CD14-positive monocyte (primary cell): ENCODE data around the gene AP1G2. TPM values are rescaled to one million over a fixed set of nuclear protein-coding genes. Genes with fewer than 3 reads are reported as not detected.

Source experiments
- DNase-seq, 3 donors: peaks; one replicate each; pipeline ENCODE4 v3.0.0-alpha.2; 2011 to 2022
- H2AFZ ChIP-seq: 2 replicates; pipeline ENCODE4 v1.6.0; 2012; ENCODE audit warnings: mild to moderate bottlenecking, low read depth, low read length, inconsistent platforms; ENCODE audit not compliant: insufficient read depth, poor library complexity, severe bottlenecking
- H3K27ac ChIP-seq, 2 donors: 1 replicate in 1 of 2; 2 replicates in 1 of 2; pipeline ENCODE4 v1.5.1; 2012 to 2013; ENCODE audit warnings: low read length in 2 of 2, control low read depth in 1 of 2, inconsistent platforms in 1 of 2, low read depth in 1 of 2, mild to moderate bottlenecking in 1 of 2
- H3K27me3 ChIP-seq, 2 donors: one replicate each; pipeline versions ENCODE4 v1.6.0 to v1.6.1; 2011 to 2013; ENCODE audit warnings: low read length in 2 of 2; ENCODE audit not compliant: control insufficient read depth in 2 of 2, insufficient read depth in 2 of 2
- H3K36me3 ChIP-seq, 2 donors: replicated peaks in 1 of 2; 1 replicate in 1 of 2; 2 replicates in 1 of 2; pipeline versions ENCODE4 v1.5.1 to v1.6.1; 2012 to 2013; ENCODE audit warnings: low read length in 2 of 2, control low read depth in 1 of 2, inconsistent platforms in 1 of 2, mild to moderate bottlenecking in 1 of 2; ENCODE audit not compliant: insufficient read depth in 2 of 2, control insufficient read depth in 1 of 2
- H3K4me1 ChIP-seq, 2 donors: 1 replicate in 1 of 2; 2 replicates in 1 of 2; pipeline versions ENCODE4 v1.5.1 to v1.6.1; 2012 to 2013; ENCODE audit warnings: low read length in 2 of 2, control low read depth in 1 of 2, inconsistent platforms in 1 of 2, mild to moderate bottlenecking in 1 of 2, moderate library complexity in 1 of 2; ENCODE audit not compliant: insufficient read depth in 2 of 2, control insufficient read depth in 1 of 2
- H3K4me2 ChIP-seq: replicated peaks from 2 replicates; pipeline ENCODE3; 2012; ENCODE audit warnings: low read length, moderate library complexity, mild to moderate bottlenecking; ENCODE audit not compliant: poor library complexity, severe bottlenecking; ENCODE audit errors: extremely low read depth
- H3K4me3 ChIP-seq, 3 experiments: fragments of 200-600 bp in 1 of 3; sonication (generic) in 1 of 3; replicated peaks in 1 of 3; 1 replicate in 2 of 3; 2 replicates in 1 of 3; pipeline ENCODE4 v1.5.1; 2011 to 2013; ENCODE audit warnings: low read length in 3 of 3, mild to moderate bottlenecking in 3 of 3, control low read depth in 2 of 3, low read depth in 2 of 3, inconsistent platforms in 1 of 3, moderate library complexity in 1 of 3
- H3K79me2 ChIP-seq: 2 replicates; pipeline ENCODE4 v1.6.0; 2012; ENCODE audit warnings: mild to moderate bottlenecking, control low read depth, inconsistent platforms, low read length, moderate library complexity; ENCODE audit not compliant: insufficient read depth
- H3K9ac ChIP-seq: 2 replicates; pipeline ENCODE4 v1.6.0; 2017; ENCODE audit warnings: low read length, mild to moderate bottlenecking; ENCODE audit not compliant: insufficient read depth, poor library complexity, severe bottlenecking
- H3K9me3 ChIP-seq, 2 donors: replicated peaks in 1 of 2; 1 replicate in 1 of 2; 2 replicates in 1 of 2; pipeline versions ENCODE4 v1.5.1 to v1.6.1; 2012 to 2013; ENCODE audit warnings: low read length in 2 of 2, control low read depth in 1 of 2; ENCODE audit not compliant: control insufficient read depth in 1 of 2, insufficient read depth in 1 of 2
- H4K20me1 ChIP-seq: 2 replicates; pipeline ENCODE4 v1.6.0; 2012; ENCODE audit warnings: mild to moderate bottlenecking, low read length, control low read depth, moderate library complexity; ENCODE audit not compliant: insufficient read depth
- H3K27ac Mint-ChIP-seq, 7 donors: one replicate each; pipeline ENCODE4 v1.8.0; 2020; ENCODE audit warnings: mild to moderate bottlenecking in 7 of 7, mixed read lengths in 7 of 7, moderate library complexity in 6 of 7, inconsistent platforms in 2 of 7
- H3K27me3 Mint-ChIP-seq, 3 donors: one replicate each; pipeline ENCODE4 v1.8.0; 2021 to 2022; ENCODE audit warnings: low read depth in 3 of 3, mild to moderate bottlenecking in 3 of 3, mixed read lengths in 3 of 3, moderate library complexity in 3 of 3, inconsistent platforms in 1 of 3
- H3K36me3 Mint-ChIP-seq, 2 donors: one replicate each; pipeline ENCODE4 v1.8.0; 2020; ENCODE audit warnings: mixed read lengths in 2 of 2, inconsistent platforms in 1 of 2, mild to moderate bottlenecking in 1 of 2
- H3K4me1 Mint-ChIP-seq: one replicate; pipeline ENCODE4 v1.8.0; 2020; ENCODE audit warnings: mild to moderate bottlenecking, mixed read lengths
- H3K4me3 Mint-ChIP-seq, 2 donors: one replicate each; pipeline ENCODE4 v1.8.0; 2020; ENCODE audit warnings: mild to moderate bottlenecking in 2 of 2, mixed read lengths in 2 of 2, moderate library complexity in 1 of 2
- H3K9me3 Mint-ChIP-seq, 7 donors: one replicate each; pipeline ENCODE4 v1.8.0; 2020 to 2022; ENCODE audit warnings: mixed read lengths in 7 of 7, mild to moderate bottlenecking in 6 of 7, moderate library complexity in 6 of 7, inconsistent platforms in 2 of 7
- WGBS: methylation state at CpG from one replicate; pipeline ENCODE4 v1.1.5; 2013; ENCODE audit warnings: missing lambda C conversion rate; ENCODE audit not compliant: insufficient coverage; 5-methylcytosine and 5-hydroxymethylcytosine counted together
- intact Hi-C, 2 donors: fragments of 100-400 bp; cut with micrococcal nuclease; formaldehyde crosslinking; loops; one replicate each; pipeline versions ENCODE4 v1.15.0 to v1.15.1; 2023
- polyA plus RNA-seq, 3 donors: library from polyadenylated mRNA; depleted of rRNA in 1 of 3; unstranded in 2 of 3; stranded (reverse) in 1 of 3; fragments of 300-500 nt in 2 of 3; fragments of >200 nt in 1 of 3; fragmentation: Illumina TruSeq in 2 of 3; gene quantifications; 1 replicate in 2 of 3; 2 replicates in 1 of 3; pipeline ENCODE4 v1.2.3, GENCODE V29; 2012 to 2021
- TF ChIP-seq, protein P1 (sequence below): fragments of 200-600 bp; IDR thresholded peaks from one replicate; pipeline ENCODE4 v1.8.0; 2022; ENCODE audit warnings: antibody characterized with exemption, mild to moderate bottlenecking

AP1G2 gene
- polyA plus RNA-seq, 3 donors = 32.2 to 437 (median 37.0) TPM

GRCh38 chr14:23605931-23606585 is 38.5 kb upstream of the AP1G2 start:
- peaks cover 5% of the 10 kb centered on the region for H3K4me1 Mint-ChIP-seq
- H2AFZ ChIP-seq = no peak overlapping the region

DNA sequence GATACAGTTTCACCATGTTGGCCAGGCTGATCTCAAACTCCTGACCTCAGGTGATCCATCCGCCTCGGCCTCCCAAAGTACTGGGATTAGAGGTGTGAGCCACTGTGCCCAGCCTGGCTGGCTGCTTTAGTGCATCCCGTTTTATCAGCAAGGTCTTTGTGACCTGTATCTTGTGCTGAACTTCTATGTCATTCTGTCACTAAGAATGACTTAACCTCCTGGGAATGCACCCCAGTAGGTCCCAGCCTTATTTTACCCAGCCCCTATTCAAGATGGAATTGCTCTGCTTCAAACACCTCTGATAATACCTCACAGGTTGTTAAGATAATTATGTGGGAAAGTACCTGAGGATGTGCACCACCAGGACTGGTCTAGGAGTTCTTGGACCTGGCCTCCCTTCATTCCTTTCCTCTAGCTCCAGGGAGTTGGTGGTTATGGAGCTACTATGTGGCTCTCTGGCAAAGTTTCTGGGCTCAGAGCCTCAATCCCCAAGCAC is 37.1 kb upstream of the AP1G2 start:
- TF ChIP-seq, protein P1, sequence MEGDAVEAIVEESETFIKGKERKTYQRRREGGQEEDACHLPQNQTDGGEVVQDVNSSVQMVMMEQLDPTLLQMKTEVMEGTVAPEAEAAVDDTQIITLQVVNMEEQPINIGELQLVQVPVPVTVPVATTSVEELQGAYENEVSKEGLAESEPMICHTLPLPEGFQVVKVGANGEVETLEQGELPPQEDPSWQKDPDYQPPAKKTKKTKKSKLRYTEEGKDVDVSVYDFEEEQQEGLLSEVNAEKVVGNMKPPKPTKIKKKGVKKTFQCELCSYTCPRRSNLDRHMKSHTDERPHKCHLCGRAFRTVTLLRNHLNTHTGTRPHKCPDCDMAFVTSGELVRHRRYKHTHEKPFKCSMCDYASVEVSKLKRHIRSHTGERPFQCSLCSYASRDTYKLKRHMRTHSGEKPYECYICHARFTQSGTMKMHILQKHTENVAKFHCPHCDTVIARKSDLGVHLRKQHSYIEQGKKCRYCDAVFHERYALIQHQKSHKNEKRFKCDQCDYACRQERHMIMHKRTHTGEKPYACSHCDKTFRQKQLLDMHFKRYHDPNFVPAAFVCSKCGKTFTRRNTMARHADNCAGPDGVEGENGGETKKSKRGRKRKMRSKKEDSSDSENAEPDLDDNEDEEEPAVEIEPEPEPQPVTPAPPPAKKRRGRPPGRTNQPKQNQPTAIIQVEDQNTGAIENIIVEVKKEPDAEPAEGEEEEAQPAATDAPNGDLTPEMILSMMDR = no peak
- no peak overlapping the region for H3K9ac ChIP-seq
- intact Hi-C loops = no loop called here
- H3K36me3 ChIP-seq = no peaks in the 10 kb centered on the region
- H3K4me1 ChIP-seq = no peaks in the 10 kb centered on the region
- Mint-ChIP-seq H3K36me3 (no peaks in the 10 kb centered on the region), H3K9me3 (peaks cover 0 to 6% (median 3%) of the 10 kb centered on the region in 7 donors), H3K27ac (peak overlapping the region in 1 of 7 donors; percentile 11), H3K4me3 (no peak overlapping the region), H3K27me3 (peaks cover 2 to 3% (median 2%) of the 10 kb centered on the region in 3 donors), H3K4me1 (no peaks in the 10 kb centered on the region)
- no peaks in the 10 kb centered on the region for H4K20me1 ChIP-seq
- no peaks in the 10 kb centered on the region for H3K9me3 ChIP-seq
- no peak overlapping the region for H3K27ac ChIP-seq
- H3K4me3 ChIP-seq = no peak overlapping the region
- DNase-seq = no peak
- H3K4me2 ChIP-seq = no peak overlapping the region
- no peak overlapping the region for H2AFZ ChIP-seq
- H3K79me2 ChIP-seq = no peaks in the 10 kb centered on the region
- WGBS = 100% methylated on average over 3 of the region's 3 CpGs
- H3K27me3 ChIP-seq = no peaks in the 10 kb centered on the region

More at GRCh38 chr14:23605931-23606585, 38.5 kb upstream of the AP1G2 start:
- Histone ChIP-seq H3K4me3 (no peak overlapping the region), H3K79me2 (no peaks in the 10 kb centered on the region), H3K4me1 (no peaks in the 10 kb centered on the region), H3K27me3 (no peaks in the 10 kb centered on the region), H3K9me3 (no peaks in the 10 kb centered on the region), H3K27ac (no peak overlapping the region), H3K36me3 (no peaks in the 10 kb centered on the region), H3K9ac (no peak overlapping the region), H3K4me2 (no peak overlapping the region), H4K20me1 (no peaks in the 10 kb centered on the region)
- intact Hi-C loops = no loop called here
- H3K36me3 Mint-ChIP-seq = no peaks in the 10 kb centered on the region
- H3K4me3 Mint-ChIP-seq = no peak overlapping the region
- peaks cover 0 to 6% (median 2%) of the 10 kb centered on the region in 7 donors for H3K9me3 Mint-ChIP-seq
- H3K27me3 Mint-ChIP-seq = peaks cover 2% of the 10 kb centered on the region in 3 donors
- TF ChIP-seq, protein P1 = no peak
- no peak for DNase-seq
- H3K27ac Mint-ChIP-seq = peak overlapping the region in 1 of 7 donors; percentile 46
- 49% methylated on average over 3 of the region's 6 CpGs for WGBS
